ENCODE data around the gene MMADHC. TPM values are rescaled to one million over a fixed set of nuclear protein-coding genes. Genes with fewer than 3 reads are reported as not detected.

MMADHC gene
- total RNA-seq, 1 experiment from 2014 or later, result 126 TPM

- Mint-ChIP-seq H3K27me3 (ENCODE audit: low read depth) (no peaks in the 10 kb centered on the region), H3K4me3 (no peak overlapping the region), H3K36me3 (no peaks in the 10 kb centered on the region), H3K27ac (no peak overlapping the region), H3K9me3 (no peaks in the 10 kb centered on the region), H3K4me1 (no peaks in the 10 kb centered on the region)
- no peak for ATAC-seq
- TF ChIP-seq NFE2L1 (CRISPR knock-in tag; IDR thresholded peaks at IDR 0.05), result no peak
- no peak for TF ChIP-seq PRRX2 (CRISPR knock-in tag; IDR thresholded peaks at IDR 0.05)
- TF ChIP-seq, protein P1, sequence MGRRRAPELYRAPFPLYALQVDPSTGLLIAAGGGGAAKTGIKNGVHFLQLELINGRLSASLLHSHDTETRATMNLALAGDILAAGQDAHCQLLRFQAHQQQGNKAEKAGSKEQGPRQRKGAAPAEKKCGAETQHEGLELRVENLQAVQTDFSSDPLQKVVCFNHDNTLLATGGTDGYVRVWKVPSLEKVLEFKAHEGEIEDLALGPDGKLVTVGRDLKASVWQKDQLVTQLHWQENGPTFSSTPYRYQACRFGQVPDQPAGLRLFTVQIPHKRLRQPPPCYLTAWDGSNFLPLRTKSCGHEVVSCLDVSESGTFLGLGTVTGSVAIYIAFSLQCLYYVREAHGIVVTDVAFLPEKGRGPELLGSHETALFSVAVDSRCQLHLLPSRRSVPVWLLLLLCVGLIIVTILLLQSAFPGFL (CRISPR knock-in tag; IDR thresholded peaks at IDR 0.05; ENCODE audit: borderline replicate concordance), result no peak
- TF ChIP-seq ZNF281 (CRISPR knock-in tag; IDR thresholded peaks at IDR 0.05), result no peak
- no peak for TF ChIP-seq NR3C1 (CRISPR knock-in tag; conservative IDR thresholded peaks at IDR 0.05; ENCODE audit: low read depth)
- TF ChIP-seq, protein P2, sequence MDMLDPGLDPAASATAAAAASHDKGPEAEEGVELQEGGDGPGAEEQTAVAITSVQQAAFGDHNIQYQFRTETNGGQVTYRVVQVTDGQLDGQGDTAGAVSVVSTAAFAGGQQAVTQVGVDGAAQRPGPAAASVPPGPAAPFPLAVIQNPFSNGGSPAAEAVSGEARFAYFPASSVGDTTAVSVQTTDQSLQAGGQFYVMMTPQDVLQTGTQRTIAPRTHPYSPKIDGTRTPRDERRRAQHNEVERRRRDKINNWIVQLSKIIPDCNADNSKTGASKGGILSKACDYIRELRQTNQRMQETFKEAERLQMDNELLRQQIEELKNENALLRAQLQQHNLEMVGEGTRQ (CRISPR knock-in tag; IDR thresholded peaks at IDR 0.05), result no peak
- TF ChIP-seq FOXJ3 (CRISPR knock-in tag; IDR thresholded peaks at IDR 0.05; ENCODE audit: borderline replicate concordance), result no peak
- TF ChIP-seq NR2C2 (CRISPR knock-in tag; IDR thresholded peaks at IDR 0.05), result no peak
- TF ChIP-seq GABPB1 (CRISPR knock-in tag; IDR thresholded peaks at IDR 0.05), result no peak
- no peak for TF ChIP-seq GTF2I (CRISPR knock-in tag; conservative IDR thresholded peaks at IDR 0.05)
- POLR2A ChIA-PET, result no interaction called here
- CTCF ChIA-PET, result interaction anchor here (0.6 kb wide), 1 partner anchor 1001 kb away, joined by 3 read pairs; no protein-coding TSS in a partner anchor
- DNase-seq (ENCODE audit: low spot score), result no peak
These were observed 39.7 kb upstream of the MMADHC start for GRCh38 chr2:149627111-149627801.

DNA sequence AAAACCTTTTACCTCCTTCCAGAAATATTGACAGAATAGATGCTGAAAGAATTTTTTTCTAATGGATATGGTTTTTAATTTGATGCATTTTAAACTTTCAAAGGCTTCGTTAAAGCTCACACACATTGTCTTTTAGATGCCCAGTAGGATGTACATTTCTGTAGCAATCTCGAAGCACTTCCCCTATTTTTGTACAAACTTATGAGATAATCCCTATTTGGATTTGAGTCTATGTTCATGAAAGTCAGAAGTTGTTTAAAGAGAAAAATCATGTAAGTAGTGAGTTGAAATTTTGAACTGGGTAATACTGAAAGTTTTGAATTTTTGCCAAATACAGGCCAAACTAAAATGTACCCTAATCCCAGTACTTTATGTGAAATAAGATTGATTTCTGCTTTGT lies 38.1 kb upstream of the MMADHC start:
- POLR2A ChIA-PET, result no interaction called here
- Mint-ChIP-seq H3K4me3 (no peak overlapping the region), H3K9me3 (no peaks in the 10 kb centered on the region), H3K4me1 (no peaks in the 10 kb centered on the region), H3K27ac (no peak overlapping the region), H3K36me3 (no peaks in the 10 kb centered on the region), H3K27me3 (ENCODE audit: low read depth) (no peaks in the 10 kb centered on the region)
- TF ChIP-seq NR1H2 (CRISPR knock-in tag; IDR thresholded peaks at IDR 0.05), result no peak
- no peak for TF ChIP-seq NFYB (CRISPR knock-in tag; conservative IDR thresholded peaks at IDR 0.05; ENCODE audit: low read depth)
- TF ChIP-seq ATF3 (CRISPR knock-in tag; conservative IDR thresholded peaks at IDR 0.05), result no peak
- no peak for TF ChIP-seq ZNF121 (CRISPR knock-in tag; IDR thresholded peaks at IDR 0.05)
- TF ChIP-seq ZBTB21 (CRISPR knock-in tag; IDR thresholded peaks at IDR 0.05; ENCODE audit: borderline replicate concordance), result no peak
- no peak for TF ChIP-seq RORB (CRISPR knock-in tag; IDR thresholded peaks at IDR 0.05)
- TF ChIP-seq ESRRA (CRISPR knock-in tag; IDR thresholded peaks at IDR 0.05; ENCODE audit: borderline replicate concordance), result no peak
- no peak for TF ChIP-seq ZNF317 (CRISPR knock-in tag; IDR thresholded peaks at IDR 0.05; ENCODE audit: borderline replicate concordance, low read depth)
- no peak for TF ChIP-seq ZNF138 (CRISPR knock-in tag; conservative IDR thresholded peaks at IDR 0.05)
- TF ChIP-seq, protein P3, sequence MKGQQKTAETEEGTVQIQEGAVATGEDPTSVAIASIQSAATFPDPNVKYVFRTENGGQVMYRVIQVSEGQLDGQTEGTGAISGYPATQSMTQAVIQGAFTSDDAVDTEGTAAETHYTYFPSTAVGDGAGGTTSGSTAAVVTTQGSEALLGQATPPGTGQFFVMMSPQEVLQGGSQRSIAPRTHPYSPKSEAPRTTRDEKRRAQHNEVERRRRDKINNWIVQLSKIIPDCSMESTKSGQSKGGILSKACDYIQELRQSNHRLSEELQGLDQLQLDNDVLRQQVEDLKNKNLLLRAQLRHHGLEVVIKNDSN (CRISPR knock-in tag; IDR thresholded peaks at IDR 0.05), result no peak
- no peak for TF ChIP-seq TP53 (CRISPR knock-in tag; IDR thresholded peaks at IDR 0.05)
- ATAC-seq (no peak), DNase-seq (ENCODE audit: low spot score) (no peak)
- CTCF ChIA-PET, result no interaction called here

Measured in WTC11 (cell line).